GM18520 (cell line): ENCODE results near the gene TAS2R14.

Experiments
- ATAC-seq: cut with Tn5 transposase; IDR thresholded peaks from one replicate; pipeline ENCODE4 v1.9.1; 2021; ENCODE audit not compliant: unreplicated experiment

TAS2R14 gene

GRCh38 chr12:10909462-10909861, 29.6 kb downstream of the TAS2R14 start, which contains the start of gene TAS2R13:
TSS of gene TAS2R13 (minus strand) at chr12:10909562. CDS start at chr12:10909298, 264 bp downstream.
- no peak for ATAC-seq

- no peak for ATAC-seq
These were observed 34.4 kb downstream of the TAS2R14 start for GRCh38 chr12:10904686-10905085.

GRCh38 chr12:10901427-10901826, 37.6 kb downstream of the TAS2R14 start:
- ATAC-seq = no peak

- ATAC-seq = no peak
These were observed 38.1 kb downstream of the TAS2R14 start for GRCh38 chr12:10900972-10901371.

GRCh38 chr12:10900530-10900929, 38.5 kb downstream of the TAS2R14 start:
- ATAC-seq = no peak

GRCh38 chr12:10896854-10897253, 42.2 kb downstream of the TAS2R14 start:
- ATAC-seq = no peak

- no peak for ATAC-seq
These were observed 47.1 kb downstream of the TAS2R14 start for GRCh38 chr12:10891937-10892336.

GRCh38 chr12:10889226-10889625, 49.8 kb downstream of the TAS2R14 start:
- ATAC-seq = no peak
